HCT116 (cell line): ENCODE data around the gene CNTNAP2. TPM values are rescaled to one million over a fixed set of nuclear protein-coding genes. Genes with fewer than 3 reads are reported as not detected.
"Not testable (repeated sequence)": the region's sequence is repeated elsewhere in the genome, so short reads cannot be mapped to it uniquely, and the experiment has no call there.

ENCODE experiments used
- ATAC-seq: fragments of 200-7000 bp; cut with Tn5 transposase; 2 replicates; pipeline ENCODE4 v1.9.1; 2020; ENCODE audit warnings: mild to moderate bottlenecking, moderate library complexity
- BruUV-seq: library from RNA; stranded (reverse); fragments of 400-500 nt; replicated peaks from 2 replicates; lab custom pipeline; 2021; lab: Mats Ljungman, UMichigan
- CTCF ChIA-PET: fragments of 300-600 bp; sonication (Branson Sonifier 250); formaldehyde crosslinking; loops from one replicate; lab custom pipeline; 2021; ENCODE audit warnings: antibody characterized with exemption; lab: Charles Lee
- POLR2A ChIA-PET: fragments of 300-600, 350-600 bp; sonication (Branson Sonifier 250); formaldehyde crosslinking; loops from one replicate; lab custom pipeline; 2021; ENCODE audit warnings: antibody characterized with exemption; lab: Charles Lee
- RAD21 ChIA-PET, 2 experiments: fragments of 300-600 bp; sonication (Branson Sonifier 250); formaldehyde crosslinking; loops; one replicate each; lab custom pipeline; 2023; ENCODE audit warnings: low total read pairs in 2 of 2; ENCODE audit not compliant: uncharacterized antibody in 2 of 2, unreplicated experiment in 2 of 2, low non-redundant PET in 1 of 2; lab: Charles Lee
- DNase-seq: peaks from one replicate; pipeline ENCODE4 v3.0.0-alpha.2; 2010; ENCODE audit warnings: low read depth, low spot score
- H2AFZ ChIP-seq: fragments of 200-600 bp; shearing (Covaris generic), sonication (generic); 2 replicates; pipeline ENCODE4 v1.6.1; 2017; ENCODE audit warnings: low read depth, mixed run types, mixed read lengths, antibody characterized with exemption, low read length; ENCODE audit not compliant: poor library complexity, severe bottlenecking
- H3K27ac ChIP-seq: 2 replicates; pipeline ENCODE4 v1.5.1; 2012; ENCODE audit warnings: low read depth, low read length
- H3K27me3 ChIP-seq: fragments of 200-600 bp; sonication (generic); 2 replicates; pipeline ENCODE4 v1.6.1; 2016; ENCODE audit warnings: mixed run types, low read length, mixed read lengths; ENCODE audit not compliant: insufficient read depth
- H3K36me3 ChIP-seq, 2 experiments: fragments of 200-500 bp in 1 of 2; fragments of 200-600 bp in 1 of 2; sonication (Bioruptor generic) in 1 of 2; sonication (generic) in 1 of 2; 2 replicates each; pipeline versions ENCODE4 v1.5.1 to v1.6.1; 2014 to 2016; ENCODE audit warnings: low read length in 2 of 2, inconsistent platforms in 1 of 2, mixed read lengths in 1 of 2, mixed run types in 1 of 2; ENCODE audit not compliant: insufficient read depth in 2 of 2, control insufficient read depth in 1 of 2
- H3K4me1 ChIP-seq, 2 experiments: fragments of 200-600 bp in 1 of 2; sonication (generic) in 1 of 2; 2 replicates each; pipeline versions ENCODE4 v1.5.1 to v1.6.1; 2012 to 2017; ENCODE audit warnings: low read length in 2 of 2, inconsistent platforms in 1 of 2, mild to moderate bottlenecking in 1 of 2, mixed read lengths in 1 of 2, mixed run types in 1 of 2, moderate library complexity in 1 of 2; ENCODE audit not compliant: insufficient read depth in 2 of 2, control insufficient read depth in 1 of 2
- H3K4me2 ChIP-seq: fragments of 200-600 bp; sonication (generic); 2 replicates; pipeline ENCODE4 v1.6.1; 2017; ENCODE audit warnings: mixed run types, low read length, mixed read lengths
- H3K4me3 ChIP-seq, 2 experiments: fragments of 200-600 bp in 1 of 2; sonication (generic) in 1 of 2; replicated peaks in 1 of 2; 2 replicates each; pipeline ENCODE4 v1.5.1; 2011 to 2016; ENCODE audit warnings: low read length in 2 of 2, control low read depth in 1 of 2, low read depth in 1 of 2, mild to moderate bottlenecking in 1 of 2, mixed read lengths in 1 of 2, mixed run types in 1 of 2
- H3K79me2 ChIP-seq: fragments of 200-600 bp; sonication (generic); 2 replicates; pipeline ENCODE4 v1.6.1; 2017; ENCODE audit warnings: mild to moderate bottlenecking, mixed run types, low read length, moderate library complexity, mixed read lengths; ENCODE audit not compliant: insufficient read depth
- H3K9ac ChIP-seq: fragments of 200-600 bp; sonication (generic); 2 replicates; pipeline ENCODE4 v1.6.1; 2016; ENCODE audit warnings: low read length, mixed read lengths
- H3K9me2 ChIP-seq: fragments of 200-600 bp; sonication (generic), shearing (Covaris generic); 2 replicates; pipeline ENCODE4 v1.6.1; 2017; ENCODE audit warnings: mixed run types, mild to moderate bottlenecking, moderate library complexity; ENCODE audit not compliant: insufficient read depth
- H3K9me3 ChIP-seq, 2 experiments: fragments of 200-500 bp in 1 of 2; fragments of 200-600 bp in 1 of 2; sonication (Bioruptor generic) in 1 of 2; sonication (generic) in 1 of 2; 2 replicates each; pipeline ENCODE4 v1.6.1; 2014 to 2017; ENCODE audit warnings: low read length in 2 of 2, mixed read lengths in 2 of 2, inconsistent platforms in 1 of 2, low read depth in 1 of 2, mild to moderate bottlenecking in 1 of 2, mixed run types in 1 of 2, moderate library complexity in 1 of 2; ENCODE audit not compliant: control insufficient read depth in 1 of 2, insufficient read depth in 1 of 2
- H4K20me1 ChIP-seq: fragments of 200-600 bp; sonication (generic), shearing (Covaris generic); 2 replicates; pipeline ENCODE4 v1.6.1; 2017; ENCODE audit warnings: mixed run types, mild to moderate bottlenecking, moderate library complexity; ENCODE audit not compliant: insufficient read depth
- CBX3 ChIP-seq: IDR thresholded peaks from 2 replicates; pipeline ENCODE4 v1.6.1; 2012; ENCODE audit warnings: low read depth
- ELF1 ChIP-seq: IDR thresholded peaks from 2 replicates; pipeline ENCODE4 v1.6.1; 2012; ENCODE audit warnings: low read depth, borderline replicate concordance
- EZH2 ChIP-seq: fragments of 200-600 bp; sonication (generic); IDR thresholded peaks from 2 replicates; pipeline ENCODE4 v1.6.1; 2017; ENCODE audit warnings: antibody characterized with exemption, mixed run types
- EZH2phosphoT487 ChIP-seq: fragments of 200-600 bp; IDR thresholded peaks from 2 replicates; pipeline ENCODE4 v1.6.1; 2018; ENCODE audit warnings: antibody characterized with exemption, borderline replicate concordance
- FOSL1 ChIP-seq: IDR thresholded peaks from 2 replicates; pipeline ENCODE4 v1.6.1; 2012; ENCODE audit warnings: low read depth
- REST ChIP-seq: IDR thresholded peaks from 2 replicates; pipeline ENCODE4 v1.6.1; 2012; ENCODE audit warnings: low read depth
- SRF ChIP-seq: IDR thresholded peaks from 2 replicates; pipeline ENCODE4 v1.6.1; 2012; ENCODE audit warnings: low read depth
- TCF7L2 ChIP-seq: IDR thresholded peaks from 2 replicates; pipeline ENCODE4 v1.7.0; 2011; ENCODE audit warnings: borderline replicate concordance, inconsistent platforms; ENCODE audit not compliant: insufficient read depth, insufficient read length; ENCODE audit errors: extremely low read depth
- YY1 ChIP-seq: IDR thresholded peaks from 2 replicates; pipeline ENCODE4 v1.6.1; 2011; ENCODE audit warnings: low read length, low read depth, moderate library complexity, mild to moderate bottlenecking; ENCODE audit not compliant: insufficient replicate concordance; ENCODE audit errors: extremely low read depth
- ZFX ChIP-seq: fragments of 450-650 bp; IDR thresholded peaks from 2 replicates; pipeline ENCODE4 v1.6.1; 2017
- ZNF274 ChIP-seq: fragments of 200-500 bp; sonication (Bioruptor generic); IDR thresholded peaks from 2 replicates; pipeline ENCODE4 v1.6.1; 2014; ENCODE audit warnings: mild to moderate bottlenecking, low read depth, low read length, inconsistent platforms
- intact Hi-C: fragments of 100-400 bp; cut with micrococcal nuclease; formaldehyde crosslinking; loops from 2 replicates; pipeline ENCODE4 v1.10.0; 2022
- total RNA-seq: library from RNA; stranded (reverse); gene quantifications from one replicate; pipeline ENCODE4 v1.2.1, GENCODE V29; 2021; ENCODE audit not compliant: unreplicated experiment

The CNTNAP2 gene
- total RNA-seq, 1 experiment from 2014 or later, result 0.37 TPM

- TF ChIP-seq EZH2 (no peak), SRF (no peak), CBX3 (no peak), ELF1 (no peak), ZNF274 (no peak), YY1 (no peak), FOSL1 (no peak), EZH2phosphoT487 (no peak), REST (no peak), ZFX (no peak), TCF7L2 (no peak)
- Histone ChIP-seq H3K4me3 (no peak overlapping the region), H3K9me2 (no peaks in the 10 kb centered on the region), H3K27me3 (peaks cover 15% of the 10 kb centered on the region; the same call in 1 of the 2 replicates), H3K4me1 (no peaks in the 10 kb centered on the region), H3K4me2 (no peak overlapping the region), H3K79me2 (no peaks in the 10 kb centered on the region), H4K20me1 (no peaks in the 10 kb centered on the region), H3K9me3 (no peaks in the 10 kb centered on the region), H3K27ac (no peak overlapping the region), H3K9ac (no peak overlapping the region), H3K36me3 (no peaks in the 10 kb centered on the region), H2AFZ (no peak overlapping the region)
- no TSS peak for BruUV-seq
- ChIA-PET CTCF (no interaction called here), RAD21 (no interaction called here), POLR2A (no interaction called here)
- intact Hi-C loops, result no loop called here
- DNase-seq, result no peak
- no peak for ATAC-seq
Measured at GRCh38 chr7:148422030-148422429, 2305.4 kb downstream of the CNTNAP2 start.

GRCh38 chr7:148426393-148426792, 2309.8 kb downstream of the CNTNAP2 start:
- H3K4me2 ChIP-seq, H3K4me3 ChIP-seq, H3K9me3 ChIP-seq, ATAC-seq, H3K27ac ChIP-seq, H3K9me2 ChIP-seq, CTCF ChIA-PET, RAD21 ChIA-PET, H2AFZ ChIP-seq, POLR2A ChIA-PET, H4K20me1 ChIP-seq, H3K27me3 ChIP-seq, BruUV-seq, intact Hi-C loops, H3K36me3 ChIP-seq, H3K79me2 ChIP-seq, H3K9ac ChIP-seq, DNase-seq, H3K4me1 ChIP-seq: not testable (repeated sequence)

GRCh38 chr7:148430690-148431089, 2314.1 kb downstream of the CNTNAP2 start:
- ATAC-seq, H3K4me1 ChIP-seq, H4K20me1 ChIP-seq: not testable (repeated sequence)

More at GRCh38 chr7:148430690-148431089, 2314.1 kb downstream of the CNTNAP2 start:
- DNase-seq, H3K27me3 ChIP-seq, H3K9ac ChIP-seq, H3K27ac ChIP-seq, H2AFZ ChIP-seq, H3K4me2 ChIP-seq, intact Hi-C loops, RAD21 ChIA-PET, H3K4me3 ChIP-seq, H3K9me3 ChIP-seq, POLR2A ChIA-PET, H3K79me2 ChIP-seq, H3K36me3 ChIP-seq, CTCF ChIA-PET, BruUV-seq, H3K9me2 ChIP-seq: not testable (repeated sequence)
